Lower lobe of right lung (tissue), 2 donors: Measurements from ENCODE around the gene TCEAL2. TPM values are rescaled to one million over a fixed set of nuclear protein-coding genes. Genes with fewer than 3 reads are reported as not detected.
"Not testable (repeated sequence)": the region's sequence is repeated elsewhere in the genome, so short reads cannot be mapped to it uniquely, and the experiment has no call there.

Source experiments
- ATAC-seq, 2 donors: fragments of 200-7000 bp; cut with Tn5 transposase; one replicate each; pipeline ENCODE4 v1.9.1; 2020 to 2022; ENCODE audit warnings: mild to moderate bottlenecking in 2 of 2, moderate library complexity in 2 of 2
- DNase-seq: peaks from one replicate; pipeline ENCODE4 v3.0.0-alpha.2; 2020
- H3K27ac ChIP-seq: fragments of 200-600 bp; one replicate; pipeline ENCODE4 v1.8.0; 2022
- H3K27me3 ChIP-seq: fragments of 200-600 bp; one replicate; pipeline ENCODE4 v1.8.0; 2022; ENCODE audit warnings: low read depth
- H3K36me3 ChIP-seq: fragments of 200-600 bp; one replicate; pipeline ENCODE4 v1.8.0; 2022; ENCODE audit warnings: mild to moderate bottlenecking
- H3K4me1 ChIP-seq: fragments of 200-600 bp; one replicate; pipeline ENCODE4 v1.8.0; 2022
- H3K4me3 ChIP-seq: fragments of 200-600 bp; one replicate; pipeline ENCODE4 v1.8.0; 2022; ENCODE audit warnings: mild to moderate bottlenecking
- H3K9me3 ChIP-seq: fragments of 200-600 bp; one replicate; pipeline ENCODE4 v1.8.0; 2022
- CTCF ChIP-seq: fragments of 200-600 bp; IDR thresholded peaks from one replicate; pipeline ENCODE4 v1.8.0; 2022; ENCODE audit warnings: antibody characterized with exemption, mild to moderate bottlenecking
- intact Hi-C: fragments of 100-400 bp; cut with DNase I; formaldehyde crosslinking; loops from one replicate; pipeline ENCODE4 v1.11.0; 2022
- long read RNA-seq: library from polyadenylated mRNA; unstranded; transcript quantifications from one replicate; pipeline ENCODE4 v2.0.0, GENCODE V29; 2021
- total RNA-seq: library from RNA; stranded (reverse); fragmentation: NEBNext Ultra II Directional; extraction: Animal tissue kit (Norgen Biotek cat#: 25700); gene quantifications from one replicate; pipeline ENCODE4 v1.2.1, GENCODE V29; 2021
- donor health status: DM: no; HTN: yes; CAD: no; lungs with severe emphysema.

The TCEAL2 gene
- 1.9 TPM for total RNA-seq
- long read RNA-seq, partial matches to known transcripts: 0 of 4 reads
- long read RNA-seq, other reads (novel, unspliced or antisense): 1 of 4 reads

- peak; percentile 76 to 92 for ATAC-seq
- H3K9me3 ChIP-seq, H3K4me1 ChIP-seq, H3K27ac ChIP-seq, intact Hi-C loops, H3K27me3 ChIP-seq, H3K36me3 ChIP-seq: not testable (repeated sequence)
- peak; percentile 46 for DNase-seq
- H3K4me3 ChIP-seq: peak within 1 kb of the TSS; percentile 37
Observed at GRCh38 chrX:102125436-102125835, at the start of gene TCEAL2. TSS of gene TCEAL2 (plus strand) at chrX:102125679. CDS start at chrX:102126831, 1,152 bp downstream.

- no peak for TF ChIP-seq CTCF
- intact Hi-C loops: no loop called here
- H3K9me3 ChIP-seq: no peaks in the 10 kb centered on the region
- DNase-seq (no peak), ATAC-seq (no peak)
- H3K4me3 ChIP-seq: no peak overlapping the region
- H3K27ac ChIP-seq: no peak overlapping the region
- H3K36me3 ChIP-seq: no peaks in the 10 kb centered on the region
- H3K4me1 ChIP-seq: no peaks in the 10 kb centered on the region
- no peaks in the 10 kb centered on the region for H3K27me3 ChIP-seq
Observed at GRCh38 chrX:102077426-102077825, 48.1 kb upstream of the TCEAL2 start.

GRCh38 chrX:102085706-102086105 lies 39.8 kb upstream of the TCEAL2 start:
- H3K9me3 ChIP-seq: no peaks in the 10 kb centered on the region
- intact Hi-C loops: no loop called here
- no peaks in the 10 kb centered on the region for H3K27me3 ChIP-seq
- H3K4me3 ChIP-seq: no peak overlapping the region
- H3K4me1 ChIP-seq: no peaks in the 10 kb centered on the region
- no peak overlapping the region for H3K27ac ChIP-seq
- DNase-seq (no peak), ATAC-seq (no peak)
- no peaks in the 10 kb centered on the region for H3K36me3 ChIP-seq
- no peak for TF ChIP-seq CTCF

- Histone ChIP-seq H3K4me1 (no peaks in the 10 kb centered on the region), H3K27ac (no peak overlapping the region), H3K36me3 (no peaks in the 10 kb centered on the region), H3K9me3 (no peaks in the 10 kb centered on the region), H3K4me3 (no peak overlapping the region), H3K27me3 (no peaks in the 10 kb centered on the region)
- TF ChIP-seq CTCF: no peak
- intact Hi-C loops: no loop called here
- no peak for DNase-seq
- no peak for ATAC-seq
Observed at GRCh38 chrX:102113367-102113766, 12.1 kb upstream of the TCEAL2 start.

GRCh38 chrX:102115748-102116147 lies 9.7 kb upstream of the TCEAL2 start:
- Histone ChIP-seq H3K4me3 (no peak overlapping the region), H3K9me3 (no peaks in the 10 kb centered on the region), H3K27ac (no peak overlapping the region), H3K36me3 (no peaks in the 10 kb centered on the region), H3K4me1 (no peaks in the 10 kb centered on the region), H3K27me3 (no peaks in the 10 kb centered on the region)
- ATAC-seq (no peak), DNase-seq (no peak)
- no peak for TF ChIP-seq CTCF
- intact Hi-C loops: no loop called here

GRCh38 chrX:102125014-102125413 lies 465 bp upstream of the TCEAL2 start:
- DNase-seq, H3K36me3 ChIP-seq: not testable (repeated sequence)
- peak in 1 of 2 donors; percentile 41 for ATAC-seq

GRCh38 chrX:102126080-102126818 lies 770 bp downstream of the TCEAL2 start:
- H3K27ac ChIP-seq, DNase-seq: not testable (repeated sequence)

More at GRCh38 chrX:102125014-102125413, 465 bp upstream of the TCEAL2 start:
- H3K9me3 ChIP-seq, H3K27me3 ChIP-seq, intact Hi-C loops, H3K4me1 ChIP-seq, H3K27ac ChIP-seq: not testable (repeated sequence)
- peak overlapping the region; percentile 37 for H3K4me3 ChIP-seq

More at GRCh38 chrX:102126080-102126818, 770 bp downstream of the TCEAL2 start:
- H3K4me1 ChIP-seq, intact Hi-C loops, H3K36me3 ChIP-seq, H3K9me3 ChIP-seq, H3K27me3 ChIP-seq: not testable (repeated sequence)
- ATAC-seq: peak in 1 of 2 donors; percentile 28
- peak overlapping the region; percentile 37 for H3K4me3 ChIP-seq
